Epithelial cell of proximal tubule (primary cell): Measurements from ENCODE around the gene LNPEP. TPM values are rescaled to one million over a fixed set of nuclear protein-coding genes. Genes with fewer than 3 reads are reported as not detected.

Experiments
- DNase-seq: peaks from one replicate; pipeline ENCODE4 v3.0.0-alpha.2; 2011; ENCODE audit warnings: low read depth
- H3K4me3 ChIP-seq: 2 replicates; pipeline ENCODE4 v1.5.1; 2011; ENCODE audit warnings: low read depth, mild to moderate bottlenecking, low read length
- CTCF ChIP-seq: conservative IDR thresholded peaks from 2 replicates; pipeline ENCODE4 v1.5.1; 2012; ENCODE audit warnings: low read depth, mild to moderate bottlenecking, low read length
- total RNA-seq: library from RNA; depleted of rRNA; stranded (reverse); fragments of >200 nt; gene quantifications from 2 replicates; pipeline ENCODE4 v1.2.3, GENCODE V29; 2015

The LNPEP gene
- total RNA-seq, 1 donor from 2014 or later = 21.4 TPM

GRCh38 chr5:96958977-96959376, 23.1 kb downstream of the LNPEP start:
- no peak overlapping the region for H3K4me3 ChIP-seq
- TF ChIP-seq CTCF = no peak
- DNase-seq = no peak

- no peak overlapping the region for H3K4me3 ChIP-seq
- TF ChIP-seq CTCF = no peak
- no peak for DNase-seq
Observed at GRCh38 chr5:96961053-96961452, 25.2 kb downstream of the LNPEP start.

GRCh38 chr5:96962540-96962991, 26.7 kb downstream of the LNPEP start:
- no peak for DNase-seq
- no peak overlapping the region for H3K4me3 ChIP-seq
- no peak for TF ChIP-seq CTCF

GRCh38 chr5:96963267-96963666, 27.4 kb downstream of the LNPEP start:
- DNase-seq = no peak
- TF ChIP-seq CTCF = no peak
- H3K4me3 ChIP-seq = no peak overlapping the region

GRCh38 chr5:96966801-96967200, 30.9 kb downstream of the LNPEP start:
- DNase-seq = no peak
- no peak for TF ChIP-seq CTCF

GRCh38 chr5:96967400-96967799, 31.5 kb downstream of the LNPEP start:
- no peak for DNase-seq
- H3K4me3 ChIP-seq = no peak overlapping the region
- TF ChIP-seq CTCF = no peak

More at GRCh38 chr5:96966801-96967200, 30.9 kb downstream of the LNPEP start:
- no peak overlapping the region for H3K4me3 ChIP-seq

- TF ChIP-seq CTCF = no peak
- no peak overlapping the region for H3K4me3 ChIP-seq
- DNase-seq = no peak
Observed at GRCh38 chr5:96968074-96968473, 32.2 kb downstream of the LNPEP start.
